Fibroblast of lung (primary cell): Measurements from ENCODE around the gene GRID1. TPM values are rescaled to one million over a fixed set of nuclear protein-coding genes. Genes with fewer than 3 reads are reported as not detected.

ENCODE experiments used
- DNase-seq, 2 donors: peaks; one replicate each; pipeline versions ENCODE4 v3.0.0 to v3.0.0-alpha.2; 2010; ENCODE audit warnings: low read depth in 2 of 2
- H2AFZ ChIP-seq: 2 replicates; pipeline ENCODE4 v1.5.1; 2012; ENCODE audit warnings: low read length, control low read depth, inconsistent platforms
- H3K27ac ChIP-seq: 2 replicates; pipeline ENCODE4 v1.5.1; 2011; ENCODE audit warnings: low read length, control low read depth; ENCODE audit not compliant: insufficient read depth
- H3K27me3 ChIP-seq: 2 replicates; pipeline ENCODE4 v1.5.1; 2011; ENCODE audit warnings: mild to moderate bottlenecking, low read length; ENCODE audit not compliant: control insufficient read depth, insufficient read depth
- H3K36me3 ChIP-seq: 2 replicates; pipeline ENCODE4 v1.5.1; 2011; ENCODE audit warnings: low read length; ENCODE audit not compliant: control insufficient read depth, insufficient read depth
- H3K4me1 ChIP-seq: 2 replicates; pipeline ENCODE4 v1.5.1; 2011; ENCODE audit warnings: low read length; ENCODE audit not compliant: control insufficient read depth, insufficient read depth; ENCODE audit errors: extremely low read depth
- H3K4me2 ChIP-seq: 2 replicates; pipeline ENCODE4 v1.5.1; 2011; ENCODE audit warnings: low read length, control low read depth; ENCODE audit not compliant: insufficient read depth; ENCODE audit errors: extremely low read depth
- H3K4me3 ChIP-seq, 4 experiments: fragments of 200-600 bp in 1 of 4; sonication (generic) in 1 of 4; replicated peaks in 1 of 4; 2 replicates each; pipeline ENCODE4 v1.5.1; 2011 to 2016; ENCODE audit warnings: low read length in 4 of 4, low read depth in 3 of 4, mild to moderate bottlenecking in 3 of 4, control low read depth in 2 of 4, inconsistent platforms in 1 of 4, mixed read lengths in 1 of 4; ENCODE audit not compliant: insufficient read depth in 1 of 4; ENCODE audit errors: control extremely low read depth in 1 of 4
- H3K79me2 ChIP-seq: 2 replicates; pipeline ENCODE4 v1.5.1; 2012; ENCODE audit warnings: mild to moderate bottlenecking, low read length, inconsistent platforms; ENCODE audit not compliant: control insufficient read depth, insufficient read depth
- H3K9ac ChIP-seq: 2 replicates; pipeline ENCODE4 v1.5.1; 2011; ENCODE audit warnings: mild to moderate bottlenecking, low read length, control low read depth; ENCODE audit not compliant: insufficient read depth
- H3K9me3 ChIP-seq: 2 replicates; pipeline ENCODE4 v1.5.1; 2012; ENCODE audit warnings: low read depth, low read length; ENCODE audit not compliant: control insufficient read depth, insufficient read depth
- H4K20me1 ChIP-seq: 2 replicates; pipeline ENCODE4 v1.5.1; 2011; ENCODE audit warnings: low read length; ENCODE audit not compliant: control insufficient read depth, insufficient read depth; ENCODE audit errors: extremely low read depth
- EZH2 ChIP-seq: IDR thresholded peaks from 2 replicates; pipeline ENCODE4 v1.5.1; 2012; ENCODE audit warnings: low read length, control low read depth, mild to moderate bottlenecking; ENCODE audit errors: missing control alignments
- polyA plus RNA-seq, 2 donors: library from polyadenylated mRNA; depleted of rRNA in 1 of 2; stranded (reverse) in 1 of 2; unstranded in 1 of 2; fragments of >200 nt; gene quantifications; 2 replicates each; pipeline ENCODE4 v1.2.1, GENCODE V29; 2011 to 2012; ENCODE audit warnings: missing spikeins in 1 of 2
- total RNA-seq: library from RNA; depleted of rRNA; stranded (reverse); fragments of >200 nt; gene quantifications from 2 replicates; pipeline ENCODE4 v1.2.1, GENCODE V29; 2014
- TF ChIP-seq, protein P1 (sequence below), 2 donors: IDR thresholded peaks in 1 of 2; conservative IDR thresholded peaks in 1 of 2; 1 replicate in 1 of 2; 2 replicates in 1 of 2; pipeline ENCODE4 v1.5.1; 2011 to 2012; ENCODE audit warnings: low read length in 2 of 2, control low read depth in 1 of 2, inconsistent platforms in 1 of 2, low read depth in 1 of 2, mild to moderate bottlenecking in 1 of 2

Gene GRID1
- total and polyA plus RNA-seq, 2 donors (not counting 1 experiment from before 2014, with no cell fraction given) = 0.03 to 0.33 TPM

DNA sequence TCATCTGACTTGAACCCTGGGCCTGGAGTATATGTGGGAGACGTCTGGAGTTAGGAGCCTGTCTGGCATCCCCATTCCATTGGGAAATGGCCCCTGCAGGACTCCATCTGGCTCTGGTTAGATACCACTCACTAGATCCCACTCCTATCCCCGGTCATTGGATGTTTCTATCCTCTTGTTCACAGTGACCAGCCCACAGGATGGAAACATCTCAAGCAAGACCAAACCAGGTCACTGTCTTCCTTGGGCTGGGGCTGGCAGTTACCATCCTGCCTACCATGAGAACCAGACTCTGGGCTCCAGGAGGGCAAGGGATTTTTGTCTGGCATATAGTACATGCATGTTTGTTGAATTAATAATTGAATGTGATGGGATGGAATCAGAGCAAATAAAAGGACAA lies 415.7 kb downstream of the GRID1 start:
- Histone ChIP-seq H3K4me3 (no peak overlapping the region), H3K4me2 (no peak overlapping the region), H3K79me2 (no peaks in the 10 kb centered on the region), H2AFZ (no peak overlapping the region), H3K9ac (no peak overlapping the region), H3K27me3 (no peaks in the 10 kb centered on the region), H3K4me1 (no peaks in the 10 kb centered on the region), H3K36me3 (no peaks in the 10 kb centered on the region), H3K9me3 (no peaks in the 10 kb centered on the region), H4K20me1 (no peaks in the 10 kb centered on the region), H3K27ac (no peak overlapping the region)
- TF ChIP-seq, protein P1, sequence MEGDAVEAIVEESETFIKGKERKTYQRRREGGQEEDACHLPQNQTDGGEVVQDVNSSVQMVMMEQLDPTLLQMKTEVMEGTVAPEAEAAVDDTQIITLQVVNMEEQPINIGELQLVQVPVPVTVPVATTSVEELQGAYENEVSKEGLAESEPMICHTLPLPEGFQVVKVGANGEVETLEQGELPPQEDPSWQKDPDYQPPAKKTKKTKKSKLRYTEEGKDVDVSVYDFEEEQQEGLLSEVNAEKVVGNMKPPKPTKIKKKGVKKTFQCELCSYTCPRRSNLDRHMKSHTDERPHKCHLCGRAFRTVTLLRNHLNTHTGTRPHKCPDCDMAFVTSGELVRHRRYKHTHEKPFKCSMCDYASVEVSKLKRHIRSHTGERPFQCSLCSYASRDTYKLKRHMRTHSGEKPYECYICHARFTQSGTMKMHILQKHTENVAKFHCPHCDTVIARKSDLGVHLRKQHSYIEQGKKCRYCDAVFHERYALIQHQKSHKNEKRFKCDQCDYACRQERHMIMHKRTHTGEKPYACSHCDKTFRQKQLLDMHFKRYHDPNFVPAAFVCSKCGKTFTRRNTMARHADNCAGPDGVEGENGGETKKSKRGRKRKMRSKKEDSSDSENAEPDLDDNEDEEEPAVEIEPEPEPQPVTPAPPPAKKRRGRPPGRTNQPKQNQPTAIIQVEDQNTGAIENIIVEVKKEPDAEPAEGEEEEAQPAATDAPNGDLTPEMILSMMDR (conservative IDR thresholded peaks at IDR 0.05 in 1 of 2, IDR thresholded peaks at IDR 0.05 in 1 of 2; ENCODE audit: low read depth in 1 of 2, low read length in 2 of 2) = no peak
- no peak for TF ChIP-seq EZH2
- no peak for DNase-seq

DNA sequence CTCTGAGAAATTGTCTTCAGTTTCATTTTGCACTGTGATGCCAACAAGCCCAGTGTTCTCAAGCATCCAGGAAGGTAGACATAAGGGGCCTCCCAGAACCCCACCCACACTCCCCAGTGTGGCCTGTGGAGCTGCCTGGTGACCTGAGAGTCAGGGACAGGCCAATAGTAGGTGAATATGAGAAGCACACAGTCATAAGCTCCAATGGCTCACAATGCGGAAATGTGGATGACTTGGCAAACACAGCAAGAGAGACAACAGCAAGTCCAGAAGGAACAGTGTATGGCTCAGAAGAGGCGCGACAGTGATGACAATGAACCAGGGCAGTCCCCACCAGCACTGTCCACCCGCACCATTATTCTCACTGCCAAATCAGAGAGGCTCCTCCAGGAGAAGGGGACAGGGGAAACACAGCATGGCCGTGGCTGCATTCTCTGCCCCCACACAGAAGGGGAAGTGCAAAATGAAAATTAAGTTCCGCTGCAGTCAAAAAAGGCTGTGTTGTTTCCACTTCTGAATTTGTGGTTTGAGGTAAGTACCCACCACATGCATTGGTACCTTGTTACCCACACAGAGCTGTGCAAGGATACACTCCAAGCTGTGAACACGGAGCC lies 419.8 kb downstream of the GRID1 start:
- Histone ChIP-seq H3K9me3 (no peaks in the 10 kb centered on the region), H3K36me3 (no peaks in the 10 kb centered on the region), H3K4me3 (no peak overlapping the region), H3K4me2 (no peak overlapping the region), H3K27ac (no peak overlapping the region), H3K79me2 (no peaks in the 10 kb centered on the region), H2AFZ (no peak overlapping the region), H3K4me1 (no peaks in the 10 kb centered on the region), H3K27me3 (no peaks in the 10 kb centered on the region), H4K20me1 (no peaks in the 10 kb centered on the region), H3K9ac (no peak overlapping the region)
- no peak for DNase-seq
- no peak for TF ChIP-seq EZH2
- TF ChIP-seq, protein P1 (conservative IDR thresholded peaks at IDR 0.05 in 1 of 2, IDR thresholded peaks at IDR 0.05 in 1 of 2; ENCODE audit: low read depth in 1 of 2, low read length in 2 of 2) = no peak

DNA sequence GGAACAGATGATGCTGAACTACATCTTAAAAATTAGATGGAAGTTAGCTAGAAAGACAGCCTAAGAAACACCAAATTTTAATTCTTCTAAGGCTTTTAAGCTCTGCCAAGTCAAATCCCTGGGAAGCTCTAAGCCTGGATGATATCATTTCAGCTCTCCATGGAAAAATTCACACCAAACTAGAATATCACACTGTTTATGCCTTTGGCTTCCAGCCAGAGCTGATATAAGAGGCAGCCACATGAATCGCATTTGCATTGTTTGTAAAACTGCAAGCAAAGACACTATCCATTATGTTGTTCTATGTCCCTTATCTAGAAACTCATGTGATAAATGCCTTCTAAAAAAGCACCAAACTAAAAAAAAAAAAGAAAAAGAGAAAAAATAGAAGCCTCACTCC lies 430.4 kb downstream of the GRID1 start:
- Histone ChIP-seq H3K27ac (no peak overlapping the region), H3K9me3 (no peaks in the 10 kb centered on the region), H4K20me1 (no peaks in the 10 kb centered on the region), H3K36me3 (no peaks in the 10 kb centered on the region), H3K9ac (no peak overlapping the region), H3K27me3 (no peaks in the 10 kb centered on the region), H3K4me2 (no peak overlapping the region), H3K4me3 (no peak overlapping the region), H3K4me1 (no peaks in the 10 kb centered on the region), H3K79me2 (no peaks in the 10 kb centered on the region), H2AFZ (no peak overlapping the region)
- no peak for DNase-seq
- TF ChIP-seq EZH2 = no peak
- TF ChIP-seq, protein P1 (conservative IDR thresholded peaks at IDR 0.05 in 1 of 2, IDR thresholded peaks at IDR 0.05 in 1 of 2; ENCODE audit: low read depth in 1 of 2, low read length in 2 of 2) = no peak
